Testis (tissue), 2 donors: ENCODE measurements around the gene FBXW7.

Source experiments
- CTCF ChIP-seq, 3 experiments: fragments of 450-650 bp in 2 of 3; fragments of 200-600 bp in 1 of 3; sonication (generic) in 1 of 3; IDR thresholded peaks; one replicate each; pipeline ENCODE4 v1.5.1; 2016 to 2019; ENCODE audit warnings: antibody characterized with exemption in 3 of 3, mild to moderate bottlenecking in 2 of 3, moderate library complexity in 1 of 3
- POLR2A ChIP-seq: fragments of 450-650 bp; IDR thresholded peaks from one replicate; pipeline ENCODE4 v1.6.1; 2017; ENCODE audit warnings: antibody characterized with exemption, mild to moderate bottlenecking, moderate library complexity

GRCh38 chr4:152577708-152578396 lies 42.0 kb upstream of the FBXW7 start:
- no peak for TF ChIP-seq CTCF (IDR thresholded peaks at IDR 0.05)
- no peak for TF ChIP-seq POLR2A
